HCT116 (cell line): ENCODE measurements around the gene FXYD1. TPM values are rescaled to one million over a fixed set of nuclear protein-coding genes. Genes with fewer than 3 reads are reported as not detected.

ENCODE experiments used
- ATAC-seq: fragments of 200-7000 bp; cut with Tn5 transposase; 2 replicates; pipeline ENCODE4 v1.9.1; 2020; ENCODE audit warnings: mild to moderate bottlenecking, moderate library complexity
- BruUV-seq: library from RNA; stranded (reverse); fragments of 400-500 nt; replicated peaks from 2 replicates; lab custom pipeline; 2021; lab: Mats Ljungman, UMichigan
- CTCF ChIA-PET: fragments of 300-600 bp; sonication (Branson Sonifier 250); formaldehyde crosslinking; loops from one replicate; lab custom pipeline; 2021; ENCODE audit warnings: antibody characterized with exemption; lab: Charles Lee
- POLR2A ChIA-PET: fragments of 300-600, 350-600 bp; sonication (Branson Sonifier 250); formaldehyde crosslinking; loops from one replicate; lab custom pipeline; 2021; ENCODE audit warnings: antibody characterized with exemption; lab: Charles Lee
- RAD21 ChIA-PET, 2 experiments: fragments of 300-600 bp; sonication (Branson Sonifier 250); formaldehyde crosslinking; loops; one replicate each; lab custom pipeline; 2023; ENCODE audit warnings: low total read pairs in 2 of 2; ENCODE audit not compliant: uncharacterized antibody in 2 of 2, unreplicated experiment in 2 of 2, low non-redundant PET in 1 of 2; lab: Charles Lee
- DNase-seq: peaks from one replicate; pipeline ENCODE4 v3.0.0-alpha.2; 2010; ENCODE audit warnings: low read depth, low spot score
- H2AFZ ChIP-seq: fragments of 200-600 bp; shearing (Covaris generic), sonication (generic); 2 replicates; pipeline ENCODE4 v1.6.1; 2017; ENCODE audit warnings: low read depth, mixed run types, mixed read lengths, antibody characterized with exemption, low read length; ENCODE audit not compliant: poor library complexity, severe bottlenecking
- H3K27ac ChIP-seq: 2 replicates; pipeline ENCODE4 v1.5.1; 2012; ENCODE audit warnings: low read depth, low read length
- H3K27me3 ChIP-seq: fragments of 200-600 bp; sonication (generic); 2 replicates; pipeline ENCODE4 v1.6.1; 2016; ENCODE audit warnings: mixed run types, low read length, mixed read lengths; ENCODE audit not compliant: insufficient read depth
- H3K36me3 ChIP-seq, 2 experiments: fragments of 200-500 bp in 1 of 2; fragments of 200-600 bp in 1 of 2; sonication (Bioruptor generic) in 1 of 2; sonication (generic) in 1 of 2; 2 replicates each; pipeline versions ENCODE4 v1.5.1 to v1.6.1; 2014 to 2016; ENCODE audit warnings: low read length in 2 of 2, inconsistent platforms in 1 of 2, mixed read lengths in 1 of 2, mixed run types in 1 of 2; ENCODE audit not compliant: insufficient read depth in 2 of 2, control insufficient read depth in 1 of 2
- H3K4me1 ChIP-seq, 2 experiments: fragments of 200-600 bp in 1 of 2; sonication (generic) in 1 of 2; 2 replicates each; pipeline versions ENCODE4 v1.5.1 to v1.6.1; 2012 to 2017; ENCODE audit warnings: low read length in 2 of 2, inconsistent platforms in 1 of 2, mild to moderate bottlenecking in 1 of 2, mixed read lengths in 1 of 2, mixed run types in 1 of 2, moderate library complexity in 1 of 2; ENCODE audit not compliant: insufficient read depth in 2 of 2, control insufficient read depth in 1 of 2
- H3K4me2 ChIP-seq: fragments of 200-600 bp; sonication (generic); 2 replicates; pipeline ENCODE4 v1.6.1; 2017; ENCODE audit warnings: mixed run types, low read length, mixed read lengths
- H3K4me3 ChIP-seq, 2 experiments: fragments of 200-600 bp in 1 of 2; sonication (generic) in 1 of 2; replicated peaks in 1 of 2; 2 replicates each; pipeline ENCODE4 v1.5.1; 2011 to 2016; ENCODE audit warnings: low read length in 2 of 2, control low read depth in 1 of 2, low read depth in 1 of 2, mild to moderate bottlenecking in 1 of 2, mixed read lengths in 1 of 2, mixed run types in 1 of 2
- H3K79me2 ChIP-seq: fragments of 200-600 bp; sonication (generic); 2 replicates; pipeline ENCODE4 v1.6.1; 2017; ENCODE audit warnings: mild to moderate bottlenecking, mixed run types, low read length, moderate library complexity, mixed read lengths; ENCODE audit not compliant: insufficient read depth
- H3K9ac ChIP-seq: fragments of 200-600 bp; sonication (generic); 2 replicates; pipeline ENCODE4 v1.6.1; 2016; ENCODE audit warnings: low read length, mixed read lengths
- H3K9me2 ChIP-seq: fragments of 200-600 bp; sonication (generic), shearing (Covaris generic); 2 replicates; pipeline ENCODE4 v1.6.1; 2017; ENCODE audit warnings: mixed run types, mild to moderate bottlenecking, moderate library complexity; ENCODE audit not compliant: insufficient read depth
- H3K9me3 ChIP-seq, 2 experiments: fragments of 200-500 bp in 1 of 2; fragments of 200-600 bp in 1 of 2; sonication (Bioruptor generic) in 1 of 2; sonication (generic) in 1 of 2; 2 replicates each; pipeline ENCODE4 v1.6.1; 2014 to 2017; ENCODE audit warnings: low read length in 2 of 2, mixed read lengths in 2 of 2, inconsistent platforms in 1 of 2, low read depth in 1 of 2, mild to moderate bottlenecking in 1 of 2, mixed run types in 1 of 2, moderate library complexity in 1 of 2; ENCODE audit not compliant: control insufficient read depth in 1 of 2, insufficient read depth in 1 of 2
- H4K20me1 ChIP-seq: fragments of 200-600 bp; sonication (generic), shearing (Covaris generic); 2 replicates; pipeline ENCODE4 v1.6.1; 2017; ENCODE audit warnings: mixed run types, mild to moderate bottlenecking, moderate library complexity; ENCODE audit not compliant: insufficient read depth
- ATF3 ChIP-seq: IDR thresholded peaks from 2 replicates; pipeline ENCODE4 v1.6.1; 2012
- CBX3 ChIP-seq: IDR thresholded peaks from 2 replicates; pipeline ENCODE4 v1.6.1; 2012; ENCODE audit warnings: low read depth
- EGR1 ChIP-seq: IDR thresholded peaks from 2 replicates; pipeline ENCODE4 v1.6.1; 2012; ENCODE audit warnings: low read depth
- ELF1 ChIP-seq: IDR thresholded peaks from 2 replicates; pipeline ENCODE4 v1.6.1; 2012; ENCODE audit warnings: low read depth, borderline replicate concordance
- MAX ChIP-seq: IDR thresholded peaks from 2 replicates; pipeline ENCODE4 v1.6.1; 2012
- POLR2A ChIP-seq: IDR thresholded peaks from 2 replicates; pipeline ENCODE4 v1.7.0; 2011; ENCODE audit warnings: borderline replicate concordance; ENCODE audit not compliant: insufficient read depth, insufficient read length; ENCODE audit errors: extremely low read depth
- POLR2AphosphoS5 ChIP-seq: IDR thresholded peaks from 2 replicates; pipeline ENCODE4 v1.6.1; 2011; ENCODE audit warnings: mild to moderate bottlenecking, low read depth, low read length, moderate library complexity
- RAD21 ChIP-seq: IDR thresholded peaks from 2 replicates; pipeline ENCODE4 v1.6.1; 2012; ENCODE audit warnings: low read depth, mild to moderate bottlenecking
- SIN3A ChIP-seq: IDR thresholded peaks from 2 replicates; pipeline ENCODE4 v1.6.1; 2012; ENCODE audit warnings: low read depth
- SP1 ChIP-seq: IDR thresholded peaks from 2 replicates; pipeline ENCODE4 v1.6.1; 2012; ENCODE audit warnings: low read depth
- SRF ChIP-seq: IDR thresholded peaks from 2 replicates; pipeline ENCODE4 v1.6.1; 2012; ENCODE audit warnings: low read depth
- TCF7L2 ChIP-seq: IDR thresholded peaks from 2 replicates; pipeline ENCODE4 v1.7.0; 2011; ENCODE audit warnings: borderline replicate concordance, inconsistent platforms; ENCODE audit not compliant: insufficient read depth, insufficient read length; ENCODE audit errors: extremely low read depth
- ZBTB33 ChIP-seq: IDR thresholded peaks from 2 replicates; pipeline ENCODE4 v1.6.1; 2011; ENCODE audit warnings: mild to moderate bottlenecking, low read length, moderate library complexity; ENCODE audit not compliant: insufficient replicate concordance; ENCODE audit errors: extremely low read depth
- ZNF274 ChIP-seq: fragments of 200-500 bp; sonication (Bioruptor generic); IDR thresholded peaks from 2 replicates; pipeline ENCODE4 v1.6.1; 2014; ENCODE audit warnings: mild to moderate bottlenecking, low read depth, low read length, inconsistent platforms
- intact Hi-C: fragments of 100-400 bp; cut with micrococcal nuclease; formaldehyde crosslinking; loops from 2 replicates; pipeline ENCODE4 v1.10.0; 2022
- total RNA-seq: library from RNA; stranded (reverse); gene quantifications from one replicate; pipeline ENCODE4 v1.2.1, GENCODE V29; 2021; ENCODE audit not compliant: unreplicated experiment

The FXYD1 gene
- total RNA-seq, 1 experiment from 2014 or later, result 7.8 TPM

- H3K9me3 ChIP-seq, result no peaks in the 10 kb centered on the region
- no peaks in the 10 kb centered on the region for H3K79me2 ChIP-seq
- no peak for TF ChIP-seq TCF7L2
- TF ChIP-seq ELF1, result no peak
- TF ChIP-seq POLR2AphosphoS5, result no peak
- no peak for TF ChIP-seq ZNF274
- no peak for TF ChIP-seq RAD21
- no peak for TF ChIP-seq MAX
- TF ChIP-seq ZBTB33, result no peak
- no peak for TF ChIP-seq ATF3
- no peak for TF ChIP-seq CBX3
- TF ChIP-seq SRF, result no peak
- TF ChIP-seq POLR2A, result no peak
- no peak for TF ChIP-seq SP1
- TF ChIP-seq SIN3A, result no peak
- no peak for TF ChIP-seq EGR1
- DNase-seq (no peak), ATAC-seq (peak; percentile 49)
- CTCF ChIA-PET, result interaction anchor here (1.1 kb wide), 1 partner anchor 52 kb away, joined by 3 read pairs; no protein-coding TSS in a partner anchor
- H3K27me3 ChIP-seq, result no peaks in the 10 kb centered on the region
- peaks cover 0 to 3% of the 10 kb centered on the region in 2 experiments; a peak in 2 of 4 replicates for H3K4me1 ChIP-seq
- no peak overlapping the region for H3K27ac ChIP-seq
- H2AFZ ChIP-seq, result no peak overlapping the region
- H4K20me1 ChIP-seq, result no peaks in the 10 kb centered on the region
- POLR2A ChIA-PET, result no interaction called here
- RAD21 ChIA-PET, result no interaction called here
- no peak overlapping the region for H3K4me2 ChIP-seq
- H3K9ac ChIP-seq, result no peak overlapping the region
- H3K4me3 ChIP-seq, result no peak overlapping the region
- no peaks in the 10 kb centered on the region for H3K36me3 ChIP-seq
- BruUV-seq, result no TSS peak
- H3K9me2 ChIP-seq, result no peaks in the 10 kb centered on the region
- intact Hi-C loops, result no loop called here
Measured at GRCh38 chr19:35095667-35096368, 42.8 kb upstream of the FXYD1 start.
